Neural progenitor cell (in vitro differentiated cells): ENCODE data around the gene LRRC45.

ENCODE experiments used
- EZH2 ChIP-seq: fragments of 200-600 bp; sonication (generic); IDR thresholded peaks from 2 replicates; pipeline ENCODE4 v1.6.1; 2017; ENCODE audit warnings: antibody characterized with exemption, mild to moderate bottlenecking, moderate library complexity
- EZH2phosphoT487 ChIP-seq: fragments of 200-600 bp; sonication (generic); IDR thresholded peaks from 2 replicates; pipeline ENCODE4 v1.6.1; 2017; ENCODE audit warnings: antibody characterized with exemption
- TF ChIP-seq, protein P1 (sequence below): fragments of 200-600 bp; sonication (generic); IDR thresholded peaks from 2 replicates; pipeline ENCODE4 v1.5.1; 2017; ENCODE audit warnings: antibody characterized with exemption, mild to moderate bottlenecking

- TF ChIP-seq, protein P1, sequence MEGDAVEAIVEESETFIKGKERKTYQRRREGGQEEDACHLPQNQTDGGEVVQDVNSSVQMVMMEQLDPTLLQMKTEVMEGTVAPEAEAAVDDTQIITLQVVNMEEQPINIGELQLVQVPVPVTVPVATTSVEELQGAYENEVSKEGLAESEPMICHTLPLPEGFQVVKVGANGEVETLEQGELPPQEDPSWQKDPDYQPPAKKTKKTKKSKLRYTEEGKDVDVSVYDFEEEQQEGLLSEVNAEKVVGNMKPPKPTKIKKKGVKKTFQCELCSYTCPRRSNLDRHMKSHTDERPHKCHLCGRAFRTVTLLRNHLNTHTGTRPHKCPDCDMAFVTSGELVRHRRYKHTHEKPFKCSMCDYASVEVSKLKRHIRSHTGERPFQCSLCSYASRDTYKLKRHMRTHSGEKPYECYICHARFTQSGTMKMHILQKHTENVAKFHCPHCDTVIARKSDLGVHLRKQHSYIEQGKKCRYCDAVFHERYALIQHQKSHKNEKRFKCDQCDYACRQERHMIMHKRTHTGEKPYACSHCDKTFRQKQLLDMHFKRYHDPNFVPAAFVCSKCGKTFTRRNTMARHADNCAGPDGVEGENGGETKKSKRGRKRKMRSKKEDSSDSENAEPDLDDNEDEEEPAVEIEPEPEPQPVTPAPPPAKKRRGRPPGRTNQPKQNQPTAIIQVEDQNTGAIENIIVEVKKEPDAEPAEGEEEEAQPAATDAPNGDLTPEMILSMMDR, result no peak
- TF ChIP-seq EZH2phosphoT487 (no peak), EZH2 (no peak)
Observed at GRCh38 chr17:81978524-81979298, 44.4 kb upstream of the LRRC45 start.
